Type B pancreatic cell (in vitro differentiated cells): Measurements from ENCODE around the gene GAREM2. TPM values are rescaled to one million over a fixed set of nuclear protein-coding genes. Genes with fewer than 3 reads are reported as not detected.

ENCODE experiments used
- DNase-seq: peaks from one replicate; pipeline ENCODE4 v3.0.0; 2021; ENCODE audit warnings: mixed read lengths; ENCODE audit not compliant: unreplicated experiment; ENCODE audit errors: extremely low spot score
- H3K27ac Mint-ChIP-seq: 2 replicates; pipeline ENCODE4 v1.8.0; 2021; ENCODE audit warnings: mild to moderate bottlenecking, mixed read lengths
- H3K27me3 Mint-ChIP-seq: 2 replicates; pipeline ENCODE4 v1.8.0; 2021; ENCODE audit warnings: mixed read lengths
- H3K36me3 Mint-ChIP-seq: 2 replicates; pipeline ENCODE4 v1.8.0; 2021; ENCODE audit warnings: mixed read lengths
- H3K4me1 Mint-ChIP-seq: one replicate; pipeline ENCODE4 v1.8.0; 2021; ENCODE audit warnings: mixed read lengths; ENCODE audit not compliant: unreplicated experiment
- H3K4me3 Mint-ChIP-seq: 2 replicates; pipeline ENCODE4 v1.8.0; 2021; ENCODE audit warnings: mild to moderate bottlenecking, mixed read lengths
- H3K9me3 Mint-ChIP-seq: 2 replicates; pipeline ENCODE4 v1.8.0; 2021; ENCODE audit warnings: mixed read lengths
- total RNA-seq: library from RNA; stranded (reverse); gene quantifications from 2 replicates; pipeline ENCODE4 v1.2.1, GENCODE V29; 2021; ENCODE audit warnings: low replicate concordance
- TF ChIP-seq, protein P1 (sequence below): fragments of 200-600 bp; sonication (generic); conservative IDR thresholded peaks from 2 replicates; pipeline ENCODE4 v1.5.0; 2021; ENCODE audit warnings: antibody characterized with exemption, mild to moderate bottlenecking

GAREM2 gene
- total RNA-seq, 1 donor from 2014 or later = 16.9 TPM

DNA sequence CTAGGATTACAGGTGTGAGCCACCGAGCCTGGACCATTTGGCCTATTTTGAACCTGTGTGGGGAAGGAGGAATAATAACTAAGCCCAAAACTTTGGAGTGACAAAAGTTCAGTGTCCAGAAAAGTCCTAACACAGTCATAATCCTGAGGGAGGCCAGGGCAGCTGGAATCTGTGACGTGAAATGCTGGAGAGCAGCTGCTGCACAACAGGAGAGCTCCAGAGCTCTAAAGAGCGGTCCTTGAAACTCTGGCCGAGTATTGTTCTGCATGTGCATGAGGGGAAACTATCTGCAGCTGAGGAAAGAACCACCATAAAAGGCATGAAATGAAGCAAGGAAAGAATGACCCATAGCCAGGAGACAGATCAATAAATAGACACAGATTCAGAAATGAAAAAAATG, 43.7 kb downstream of the GAREM2 start:
- Mint-ChIP-seq H3K27me3 (no peaks in the 10 kb centered on the region), H3K9me3 (no peaks in the 10 kb centered on the region), H3K4me3 (no peak overlapping the region), H3K36me3 (peaks cover 58% of the 10 kb centered on the region), H3K4me1 (no peaks in the 10 kb centered on the region), H3K27ac (no peak overlapping the region)
- DNase-seq = no peak
- TF ChIP-seq, protein P1, sequence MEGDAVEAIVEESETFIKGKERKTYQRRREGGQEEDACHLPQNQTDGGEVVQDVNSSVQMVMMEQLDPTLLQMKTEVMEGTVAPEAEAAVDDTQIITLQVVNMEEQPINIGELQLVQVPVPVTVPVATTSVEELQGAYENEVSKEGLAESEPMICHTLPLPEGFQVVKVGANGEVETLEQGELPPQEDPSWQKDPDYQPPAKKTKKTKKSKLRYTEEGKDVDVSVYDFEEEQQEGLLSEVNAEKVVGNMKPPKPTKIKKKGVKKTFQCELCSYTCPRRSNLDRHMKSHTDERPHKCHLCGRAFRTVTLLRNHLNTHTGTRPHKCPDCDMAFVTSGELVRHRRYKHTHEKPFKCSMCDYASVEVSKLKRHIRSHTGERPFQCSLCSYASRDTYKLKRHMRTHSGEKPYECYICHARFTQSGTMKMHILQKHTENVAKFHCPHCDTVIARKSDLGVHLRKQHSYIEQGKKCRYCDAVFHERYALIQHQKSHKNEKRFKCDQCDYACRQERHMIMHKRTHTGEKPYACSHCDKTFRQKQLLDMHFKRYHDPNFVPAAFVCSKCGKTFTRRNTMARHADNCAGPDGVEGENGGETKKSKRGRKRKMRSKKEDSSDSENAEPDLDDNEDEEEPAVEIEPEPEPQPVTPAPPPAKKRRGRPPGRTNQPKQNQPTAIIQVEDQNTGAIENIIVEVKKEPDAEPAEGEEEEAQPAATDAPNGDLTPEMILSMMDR = no peak

DNA sequence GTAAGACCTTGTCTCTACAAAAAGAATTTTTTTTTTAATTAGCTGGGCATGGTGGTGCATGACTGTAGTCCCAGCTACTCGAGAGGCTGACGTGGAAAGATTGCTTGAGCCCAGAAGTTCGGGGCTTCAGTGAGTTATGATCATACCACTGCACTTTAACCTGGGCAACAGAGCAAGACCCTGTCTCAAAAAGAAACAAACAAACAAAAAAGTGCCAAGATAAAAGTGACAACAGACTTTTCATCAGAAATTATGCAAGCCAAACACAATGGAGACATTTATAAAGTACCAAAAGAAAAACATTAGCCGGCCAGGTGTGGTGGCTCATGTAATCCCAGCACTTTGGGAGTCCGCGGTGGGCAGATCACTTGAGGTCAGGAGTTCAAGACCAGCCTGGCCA, 44.8 kb downstream of the GAREM2 start:
- Mint-ChIP-seq H3K27me3 (no peaks in the 10 kb centered on the region), H3K36me3 (peaks cover 58% of the 10 kb centered on the region), H3K4me3 (no peak overlapping the region), H3K27ac (no peak overlapping the region), H3K9me3 (no peaks in the 10 kb centered on the region), H3K4me1 (no peaks in the 10 kb centered on the region)
- DNase-seq = no peak
- TF ChIP-seq, protein P1 = no peak

GRCh38 chr2:26223018-26223417, 50.1 kb downstream of the GAREM2 start:
- DNase-seq = no peak
- Mint-ChIP-seq H3K27ac (no peak overlapping the region), H3K36me3 (peaks cover 41% of the 10 kb centered on the region), H3K9me3 (no peaks in the 10 kb centered on the region), H3K4me3 (no peak overlapping the region), H3K4me1 (no peaks in the 10 kb centered on the region), H3K27me3 (no peaks in the 10 kb centered on the region)
- TF ChIP-seq, protein P1 = no peak

GRCh38 chr2:26224095-26224494, 51.2 kb downstream of the GAREM2 start:
- Mint-ChIP-seq H3K4me3 (no peak overlapping the region), H3K27me3 (no peaks in the 10 kb centered on the region), H3K4me1 (no peaks in the 10 kb centered on the region), H3K27ac (no peak overlapping the region), H3K36me3 (peaks cover 43% of the 10 kb centered on the region), H3K9me3 (no peaks in the 10 kb centered on the region)
- no peak for DNase-seq
- TF ChIP-seq, protein P1 = no peak

GRCh38 chr2:26229595-26229994, 56.7 kb downstream of the GAREM2 start:
- Mint-ChIP-seq H3K36me3 (peaks cover 39% of the 10 kb centered on the region), H3K9me3 (no peaks in the 10 kb centered on the region), H3K27ac (no peak overlapping the region), H3K4me3 (no peak overlapping the region), H3K4me1 (no peaks in the 10 kb centered on the region), H3K27me3 (no peaks in the 10 kb centered on the region)
- no peak for DNase-seq
- TF ChIP-seq, protein P1 = no peak

DNA sequence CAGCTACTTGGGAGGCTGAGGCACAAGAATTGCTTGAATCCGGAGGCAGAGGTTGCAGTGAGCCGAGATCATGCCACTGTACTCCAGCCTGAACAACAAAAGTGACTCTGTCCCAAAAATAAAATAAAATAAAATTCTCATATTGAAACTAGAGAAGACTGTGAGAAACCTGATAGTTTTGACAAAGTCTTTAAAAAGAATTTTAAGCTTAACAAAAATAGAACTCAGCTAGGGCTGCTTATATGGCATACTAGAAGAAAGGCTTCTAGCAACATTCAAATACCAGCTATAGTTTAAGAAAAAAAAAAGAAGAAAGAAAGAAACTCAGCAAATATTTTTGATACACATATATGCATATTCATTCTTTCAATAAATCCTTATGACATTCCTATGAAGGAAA, 57.9 kb downstream of the GAREM2 start:
- Mint-ChIP-seq H3K27ac (no peak overlapping the region), H3K36me3 (peaks cover 36% of the 10 kb centered on the region), H3K4me3 (no peak overlapping the region), H3K4me1 (no peaks in the 10 kb centered on the region), H3K9me3 (no peaks in the 10 kb centered on the region), H3K27me3 (no peaks in the 10 kb centered on the region)
- no peak for DNase-seq
- TF ChIP-seq, protein P1 = no peak
